CD4-positive, alpha-beta T cell treated with Interleukin-6 at 100 ng/mL for 8 hours (primary cell): ENCODE measurements around the gene FANCB.

Experiments
- DNase-seq: peaks from one replicate; pipeline ENCODE4 v3.0.0-alpha.2; 2020; ENCODE audit warnings: mixed read lengths, low spot score

Gene FANCB

GRCh38 chrX:14872851-14873675 lies at the start of gene FANCB, which contains the start of gene MOSPD2:
Gene FANCB, minus strand, starts transcription at chrX:14873069. Its CDS starts 7,559 bp downstream, at chrX:14865510.
Gene MOSPD2, plus strand, starts transcription at chrX:14873421. Its CDS starts 108 bp downstream, at chrX:14873529.
- DNase-seq: peak; percentile 94

- DNase-seq: no peak
These were observed 49.6 kb upstream of the FANCB start for GRCh38 chrX:14922437-14922836.

- DNase-seq: no peak
These were observed 47.3 kb upstream of the FANCB start for GRCh38 chrX:14920196-14920595.

- no peak for DNase-seq
These were observed 46.5 kb upstream of the FANCB start for GRCh38 chrX:14919407-14919806.

- DNase-seq: no peak
These were observed 43.3 kb upstream of the FANCB start for GRCh38 chrX:14916017-14916674.

- no peak for DNase-seq
These were observed 42.7 kb upstream of the FANCB start for GRCh38 chrX:14915596-14915995.

- no peak for DNase-seq
These were observed 40.4 kb upstream of the FANCB start for GRCh38 chrX:14913241-14913640.

- DNase-seq: no peak
These were observed 31.0 kb upstream of the FANCB start for GRCh38 chrX:14903891-14904290.

GRCh38 chrX:14902537-14902936 lies 29.7 kb upstream of the FANCB start:
- no peak for DNase-seq

GRCh38 chrX:14899607-14900006 lies 26.7 kb upstream of the FANCB start:
- DNase-seq: no peak

- DNase-seq: no peak
These were observed 24.2 kb upstream of the FANCB start for GRCh38 chrX:14897042-14897441.

GRCh38 chrX:14896273-14896672 lies 23.4 kb upstream of the FANCB start:
- no peak for DNase-seq

GRCh38 chrX:14886252-14886651 lies 13.4 kb upstream of the FANCB start:
- DNase-seq: no peak

- no peak for DNase-seq
These were observed 11.8 kb upstream of the FANCB start for GRCh38 chrX:14884714-14885113.

GRCh38 chrX:14883826-14884225 lies 11.0 kb upstream of the FANCB start:
- no peak for DNase-seq

- DNase-seq: no peak
These were observed 2.8 kb upstream of the FANCB start for GRCh38 chrX:14875624-14876023.

- no peak for DNase-seq
These were observed 794 bp upstream of the FANCB start for GRCh38 chrX:14873676-14874049.

GRCh38 chrX:14872355-14872754 lies 514 bp downstream of the FANCB start:
- no peak for DNase-seq

- DNase-seq: no peak
These were observed 1.1 kb downstream of the FANCB start for GRCh38 chrX:14871767-14872166.

GRCh38 chrX:14865201-14865600 lies 7.7 kb downstream of the FANCB start:
- no peak for DNase-seq

- DNase-seq: no peak
These were observed 8.2 kb downstream of the FANCB start for GRCh38 chrX:14864631-14865030.

GRCh38 chrX:14851526-14851925 lies 21.3 kb downstream of the FANCB start:
- no peak for DNase-seq

- no peak for DNase-seq
These were observed 29.2 kb downstream of the FANCB start for GRCh38 chrX:14843666-14844065.

- no peak for DNase-seq
These were observed 35.7 kb downstream of the FANCB start for GRCh38 chrX:14837155-14837554.
